ENCODE results near the gene RXRG. TPM values are rescaled to one million over a fixed set of nuclear protein-coding genes. Genes with fewer than 3 reads are reported as not detected.
A peak's percentile ranks its signal among the peaks of the same experiment; 100 is the strongest.

Gene RXRG
- total and polyA plus RNA-seq, 2 experiments from 2014 or later = 0.07 to 1.5 TPM

GRCh38 chr1:165431079-165431478, 13.8 kb downstream of the RXRG start:
- Histone ChIP-seq H3K27me3 (no peaks in the 10 kb centered on the region), H3K27ac (no peak overlapping the region), H3K4me3 (no peak overlapping the region), H3K9me2 (replicated peaks; ENCODE audit: insufficient read depth) (no peaks in the 10 kb centered on the region), H3K4me2 (no peak overlapping the region), H2AFZ (no peak overlapping the region), H4K20me1 (ENCODE audit: insufficient read depth, poor library complexity, severe bottlenecking) (no peaks in the 10 kb centered on the region), H3K4me1 (ENCODE audit: insufficient read depth) (no peaks in the 10 kb centered on the region), H3K36me3 (replicated peaks; ENCODE audit: insufficient read depth, low read depth) (no peaks in the 10 kb centered on the region), H3K79me2 (no peaks in the 10 kb centered on the region), H3K9me3 (ENCODE audit: low read depth) (no peaks in the 10 kb centered on the region)
- no peak for DNase-seq (ENCODE audit: low spot score)
- WGBS (ENCODE audit: low lambda C conversion rate, missing lambda C conversion rate) = 74% methylated on average over 4 of the region's 4 CpGs
- TF ChIP-seq EZH2 (IDR thresholded peaks at IDR 0.05; ENCODE audit: borderline replicate concordance) = no peak
- TF ChIP-seq CTCF (IDR thresholded peaks at IDR 0.05; ENCODE audit: poor library complexity) = no peak
- TF ChIP-seq EZH2phosphoT487 (IDR thresholded peaks at IDR 0.05; ENCODE audit: low read depth, severe bottlenecking, unreplicated experiment) = no peak

- Histone ChIP-seq H3K27ac (peak overlapping the region; percentile 3), H2AFZ (no peak overlapping the region), H3K4me1 (ENCODE audit: insufficient read depth) (no peaks in the 10 kb centered on the region), H4K20me1 (ENCODE audit: insufficient read depth, poor library complexity, severe bottlenecking) (no peaks in the 10 kb centered on the region), H3K36me3 (replicated peaks; ENCODE audit: insufficient read depth, low read depth) (no peaks in the 10 kb centered on the region), H3K4me2 (no peak overlapping the region), H3K9me2 (replicated peaks; ENCODE audit: insufficient read depth) (no peaks in the 10 kb centered on the region), H3K27me3 (no peaks in the 10 kb centered on the region), H3K79me2 (no peaks in the 10 kb centered on the region), H3K4me3 (no peak overlapping the region), H3K9me3 (ENCODE audit: low read depth) (no peaks in the 10 kb centered on the region)
- peak; percentile 25 for DNase-seq (ENCODE audit: low spot score)
- TF ChIP-seq EZH2phosphoT487 (IDR thresholded peaks at IDR 0.05; ENCODE audit: low read depth, severe bottlenecking, unreplicated experiment) = no peak
- no peak for TF ChIP-seq EZH2 (IDR thresholded peaks at IDR 0.05; ENCODE audit: borderline replicate concordance)
- TF ChIP-seq CTCF (IDR thresholded peaks at IDR 0.05; ENCODE audit: poor library complexity) = no peak
- WGBS (ENCODE audit: low lambda C conversion rate, missing lambda C conversion rate) = 81% methylated on average over 2 of the region's 2 CpGs
Measured at GRCh38 chr1:165426745-165427144, 18.2 kb downstream of the RXRG start.

GRCh38 chr1:165425621-165426020, 19.3 kb downstream of the RXRG start:
- Histone ChIP-seq H2AFZ (no peak overlapping the region), H3K27ac (no peak overlapping the region)

More at GRCh38 chr1:165425621-165426020, 19.3 kb downstream of the RXRG start:
- Histone ChIP-seq H3K27me3 (no peaks in the 10 kb centered on the region), H3K4me1 (ENCODE audit: insufficient read depth) (no peaks in the 10 kb centered on the region), H3K4me3 (no peak overlapping the region), H3K9me2 (replicated peaks; ENCODE audit: insufficient read depth) (no peaks in the 10 kb centered on the region), H3K36me3 (replicated peaks; ENCODE audit: insufficient read depth, low read depth) (no peaks in the 10 kb centered on the region), H3K79me2 (no peaks in the 10 kb centered on the region), H4K20me1 (ENCODE audit: insufficient read depth, poor library complexity, severe bottlenecking) (no peaks in the 10 kb centered on the region), H3K4me2 (no peak overlapping the region), H3K9me3 (ENCODE audit: low read depth) (no peaks in the 10 kb centered on the region)
- DNase-seq (ENCODE audit: low spot score) = no peak
- TF ChIP-seq EZH2phosphoT487 (IDR thresholded peaks at IDR 0.05; ENCODE audit: low read depth, severe bottlenecking, unreplicated experiment) = no peak
- no peak for TF ChIP-seq EZH2 (IDR thresholded peaks at IDR 0.05; ENCODE audit: borderline replicate concordance)
- no peak for TF ChIP-seq CTCF (IDR thresholded peaks at IDR 0.05; ENCODE audit: poor library complexity)
- 74% methylated on average over 2 of the region's 2 CpGs for WGBS (ENCODE audit: low lambda C conversion rate, missing lambda C conversion rate)

Measured in hepatocyte (in vitro differentiated cells).